Right atrium auricular region (tissue), 2 donors: ENCODE measurements around the gene IL3. TPM values are rescaled to one million over a fixed set of nuclear protein-coding genes. Genes with fewer than 3 reads are reported as not detected.

ENCODE experiments used
- DNase-seq: peaks from one replicate; pipeline ENCODE4 v3.0.0-alpha.2; 2019; ENCODE audit warnings: low spot score
- H3K27ac ChIP-seq, 2 donors: fragments of 200-600 bp; sonication (generic); 1 replicate in 1 of 2; 2 replicates in 1 of 2; pipeline ENCODE4 v1.5.1; 2016 to 2019
- H3K27me3 ChIP-seq, 2 donors: fragments of 200-600 bp; sonication (generic); one replicate each; pipeline versions ENCODE4 v1.5.1 to v1.6.0; 2017 to 2019
- H3K36me3 ChIP-seq: fragments of 200-600 bp; sonication (generic); one replicate; pipeline ENCODE4 v1.5.1; 2016
- H3K4me1 ChIP-seq, 2 donors: fragments of 200-600 bp; sonication (generic); one replicate each; pipeline versions ENCODE4 v1.5.1 to v1.6.0; 2017 to 2019
- H3K4me3 ChIP-seq, 2 donors: fragments of 200-600 bp; sonication (generic); 1 replicate in 1 of 2; 2 replicates in 1 of 2; pipeline ENCODE4 v1.5.1; 2017 to 2019; ENCODE audit warnings: mild to moderate bottlenecking in 1 of 2, moderate library complexity in 1 of 2
- H3K9me3 ChIP-seq, 2 donors: fragments of 200-600 bp; sonication (generic); one replicate each; pipeline ENCODE4 v1.5.1; 2019
- total RNA-seq, 2 donors: library from RNA; depleted of rRNA; stranded (reverse); fragments of >200 nt; gene quantifications; one replicate each; pipeline ENCODE4 v1.1.0, GENCODE V29; 2016
- TF ChIP-seq, protein P1 (sequence below), 2 donors: fragments of 200-600 bp; sonication (generic); IDR thresholded peaks; one replicate each; pipeline ENCODE4 v1.5.1; 2019; ENCODE audit warnings: antibody characterized with exemption in 2 of 2

The IL3 gene
- total RNA-seq, 2 donors from 2014 or later, result not detected

DNA sequence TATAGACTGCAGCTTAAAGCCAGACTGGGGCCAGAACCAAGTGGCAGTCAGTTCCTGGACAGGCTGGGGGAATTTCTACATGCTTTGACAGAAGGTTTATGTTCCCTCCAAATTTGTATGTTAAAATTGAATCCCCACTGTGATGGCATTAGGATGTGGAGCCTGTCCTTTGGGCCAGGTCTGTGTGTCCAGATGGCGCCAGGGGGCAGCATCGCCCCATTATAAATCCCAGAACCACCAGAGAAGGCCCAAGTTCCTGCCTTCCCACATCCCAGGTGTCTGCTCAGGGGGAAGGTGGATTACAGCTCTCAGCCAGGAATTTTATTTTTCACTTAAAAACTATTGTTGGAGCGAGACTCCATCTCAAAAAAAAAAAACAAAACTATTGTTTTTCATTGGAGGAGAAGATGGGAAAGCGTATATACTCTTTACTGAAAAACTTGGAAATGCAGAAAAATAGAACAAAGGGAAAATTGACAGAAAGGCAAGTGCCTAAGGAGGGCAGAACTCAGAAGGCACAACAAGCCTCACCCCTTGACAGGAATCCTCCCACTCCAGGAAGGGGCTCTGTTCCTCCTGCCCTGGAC lies 5.0 kb downstream of the IL3 start:
- H3K27me3 ChIP-seq, result no peaks in the 10 kb centered on the region
- no peaks in the 10 kb centered on the region for H3K9me3 ChIP-seq
- no peak for DNase-seq
- H3K27ac ChIP-seq, result no peak overlapping the region
- TF ChIP-seq, protein P1, sequence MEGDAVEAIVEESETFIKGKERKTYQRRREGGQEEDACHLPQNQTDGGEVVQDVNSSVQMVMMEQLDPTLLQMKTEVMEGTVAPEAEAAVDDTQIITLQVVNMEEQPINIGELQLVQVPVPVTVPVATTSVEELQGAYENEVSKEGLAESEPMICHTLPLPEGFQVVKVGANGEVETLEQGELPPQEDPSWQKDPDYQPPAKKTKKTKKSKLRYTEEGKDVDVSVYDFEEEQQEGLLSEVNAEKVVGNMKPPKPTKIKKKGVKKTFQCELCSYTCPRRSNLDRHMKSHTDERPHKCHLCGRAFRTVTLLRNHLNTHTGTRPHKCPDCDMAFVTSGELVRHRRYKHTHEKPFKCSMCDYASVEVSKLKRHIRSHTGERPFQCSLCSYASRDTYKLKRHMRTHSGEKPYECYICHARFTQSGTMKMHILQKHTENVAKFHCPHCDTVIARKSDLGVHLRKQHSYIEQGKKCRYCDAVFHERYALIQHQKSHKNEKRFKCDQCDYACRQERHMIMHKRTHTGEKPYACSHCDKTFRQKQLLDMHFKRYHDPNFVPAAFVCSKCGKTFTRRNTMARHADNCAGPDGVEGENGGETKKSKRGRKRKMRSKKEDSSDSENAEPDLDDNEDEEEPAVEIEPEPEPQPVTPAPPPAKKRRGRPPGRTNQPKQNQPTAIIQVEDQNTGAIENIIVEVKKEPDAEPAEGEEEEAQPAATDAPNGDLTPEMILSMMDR (IDR thresholded peaks at IDR 0.05), result peak in 1 of 2 donors; percentile 40
- H3K36me3 ChIP-seq, result no peaks in the 10 kb centered on the region
- H3K4me1 ChIP-seq, result no peaks in the 10 kb centered on the region
- no peak overlapping the region for H3K4me3 ChIP-seq

DNA sequence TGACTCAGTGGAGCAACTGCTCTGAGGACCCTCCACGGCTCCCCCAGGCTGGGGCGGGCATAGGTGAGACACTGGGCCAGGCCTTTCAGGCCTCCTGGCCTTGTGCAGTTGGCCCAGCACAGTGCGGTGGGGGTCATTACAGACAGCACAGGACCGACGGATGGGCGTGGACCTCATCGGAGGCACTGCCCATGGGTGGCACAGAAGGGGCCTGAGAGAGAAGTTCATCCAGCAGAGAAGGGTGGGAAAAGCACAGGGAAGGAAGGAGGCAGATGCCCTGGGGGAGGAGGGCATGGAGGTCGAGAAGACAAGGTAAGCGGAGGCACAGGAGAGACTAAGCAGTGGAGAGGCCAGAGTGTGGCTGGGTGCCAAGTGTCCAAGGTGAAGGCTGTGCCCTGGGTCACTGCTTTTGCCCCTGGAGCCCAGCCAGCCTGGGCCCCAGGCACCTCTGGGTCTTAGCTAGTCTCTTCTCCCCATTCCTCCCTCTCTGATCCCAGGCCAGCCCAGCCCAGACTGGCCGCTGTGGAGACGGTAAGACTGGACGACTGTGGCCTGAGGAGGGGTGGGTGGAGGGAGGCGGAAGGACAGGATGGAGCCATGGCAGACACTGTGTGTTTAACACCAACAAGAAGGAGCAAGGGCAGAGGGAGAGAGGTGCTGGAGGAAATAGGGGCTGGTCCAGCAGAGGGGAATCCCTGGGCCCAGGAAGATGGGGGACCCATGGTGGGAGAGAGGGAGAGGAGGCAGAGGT lies 5.7 kb downstream of the IL3 start:
- no peak overlapping the region for H3K27ac ChIP-seq
- no peaks in the 10 kb centered on the region for H3K27me3 ChIP-seq
- DNase-seq, result no peak
- TF ChIP-seq, protein P1 (IDR thresholded peaks at IDR 0.05), result no peak
- no peak overlapping the region for H3K4me3 ChIP-seq
- H3K36me3 ChIP-seq, result no peaks in the 10 kb centered on the region
- no peaks in the 10 kb centered on the region for H3K9me3 ChIP-seq
- no peaks in the 10 kb centered on the region for H3K4me1 ChIP-seq

DNA sequence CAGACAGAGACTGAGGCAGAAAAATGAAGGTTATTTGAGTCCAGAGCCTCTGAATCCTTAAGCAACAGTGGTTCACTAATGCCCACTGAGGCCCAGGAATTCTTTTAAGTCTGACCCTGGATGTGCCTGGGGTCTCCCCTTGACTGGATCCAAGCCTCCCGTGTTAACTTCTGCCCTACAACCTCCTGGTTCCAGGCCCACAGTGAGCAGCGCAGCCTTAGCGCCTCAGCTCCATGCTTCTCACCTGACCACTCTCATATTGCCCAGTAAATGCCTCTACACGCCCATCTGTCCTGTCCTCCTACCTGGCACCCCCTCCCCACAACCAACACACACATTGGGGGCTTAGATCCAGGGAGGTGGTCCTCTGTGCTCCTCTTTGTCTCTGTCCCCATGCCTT lies 6.4 kb downstream of the IL3 start:
- Histone ChIP-seq H3K4me1 (no peaks in the 10 kb centered on the region), H3K36me3 (no peaks in the 10 kb centered on the region), H3K4me3 (no peak overlapping the region), H3K27ac (no peak overlapping the region), H3K9me3 (no peaks in the 10 kb centered on the region), H3K27me3 (no peaks in the 10 kb centered on the region)
- TF ChIP-seq, protein P1 (IDR thresholded peaks at IDR 0.05), result no peak
- no peak for DNase-seq

DNA sequence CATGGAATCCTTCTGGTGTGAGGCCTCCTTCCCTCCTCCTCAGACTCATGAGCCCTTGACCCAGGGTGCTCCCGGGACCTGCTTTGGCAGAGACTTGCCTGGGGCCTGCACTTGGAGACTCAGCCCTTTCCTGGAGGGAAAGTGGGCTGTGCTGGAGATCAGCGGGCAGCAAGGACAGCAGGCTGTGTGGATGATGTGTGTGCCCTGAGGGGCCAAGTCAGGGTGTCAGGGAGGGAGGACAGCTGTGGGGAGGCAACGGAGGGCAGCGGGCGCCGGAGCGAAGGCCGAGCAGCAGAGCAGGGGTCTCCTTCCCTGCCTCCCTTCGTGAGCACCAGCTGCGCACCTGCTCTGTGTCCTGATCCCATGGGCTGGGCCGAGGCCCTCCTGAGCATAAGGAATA lies 7.0 kb downstream of the IL3 start:
- no peaks in the 10 kb centered on the region for H3K9me3 ChIP-seq
- DNase-seq, result no peak
- no peaks in the 10 kb centered on the region for H3K36me3 ChIP-seq
- no peak overlapping the region for H3K27ac ChIP-seq
- no peak overlapping the region for H3K4me3 ChIP-seq
- TF ChIP-seq, protein P1 (IDR thresholded peaks at IDR 0.05), result no peak
- H3K4me1 ChIP-seq, result no peaks in the 10 kb centered on the region
- H3K27me3 ChIP-seq, result no peaks in the 10 kb centered on the region

DNA sequence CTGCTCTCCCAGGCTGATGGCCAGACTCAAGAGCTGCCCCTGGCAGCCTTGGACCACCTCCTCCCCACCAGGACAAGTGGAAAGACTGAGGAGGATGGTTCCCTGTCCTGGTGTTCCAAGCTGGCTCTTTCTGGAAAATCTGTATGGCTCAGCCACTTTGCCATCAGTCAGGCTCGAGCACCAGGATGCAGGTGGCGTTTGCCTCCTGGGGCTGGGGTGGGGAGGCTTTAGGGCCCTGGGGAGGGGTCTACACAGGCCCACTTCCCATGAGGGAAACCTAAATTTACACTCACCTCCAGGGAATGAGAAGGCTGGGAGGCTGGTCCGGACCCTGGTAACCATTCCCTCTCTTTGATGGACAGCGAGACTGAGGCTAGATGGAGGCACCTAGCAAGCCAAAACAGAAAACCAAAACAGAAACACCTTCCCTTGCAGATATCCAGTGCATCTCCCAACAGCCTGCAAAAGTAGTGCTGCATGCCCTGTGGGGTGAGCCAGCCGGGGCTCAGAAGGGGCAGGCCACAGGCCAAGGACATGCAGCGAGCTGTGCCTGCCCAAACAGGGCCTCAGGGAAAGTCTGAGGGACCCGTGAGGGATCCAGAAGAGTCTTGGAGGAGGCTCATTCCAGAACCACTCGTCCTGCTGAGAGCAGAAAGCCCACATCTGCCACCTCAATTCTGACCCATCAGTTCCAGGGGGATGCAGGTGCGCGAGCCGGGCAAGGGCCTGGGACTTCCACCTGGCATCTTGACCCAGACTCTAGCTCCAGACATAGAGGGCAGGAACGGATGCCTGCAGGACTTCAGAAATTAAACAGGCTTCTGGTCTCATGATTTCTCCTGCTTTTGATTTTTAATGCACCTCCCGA lies 7.7 kb downstream of the IL3 start:
- no peak overlapping the region for H3K4me3 ChIP-seq
- H3K36me3 ChIP-seq, result no peaks in the 10 kb centered on the region
- no peak for DNase-seq
- no peaks in the 10 kb centered on the region for H3K9me3 ChIP-seq
- no peaks in the 10 kb centered on the region for H3K4me1 ChIP-seq
- no peak overlapping the region for H3K27ac ChIP-seq
- TF ChIP-seq, protein P1 (IDR thresholded peaks at IDR 0.05), result no peak
- no peaks in the 10 kb centered on the region for H3K27me3 ChIP-seq
